ENCODE data around the gene FBXL14.

The FBXL14 gene

GRCh38 chr12:1638203-1638602 is 43.8 kb upstream of the FBXL14 start:
- TF ChIP-seq CTCF (IDR thresholded peaks at IDR 0.05; ENCODE audit: insufficient read depth, low read depth, low read length, missing control alignments) = no peak
- H3K4me3 ChIP-seq (ENCODE audit: low read depth, low read length) = no peak overlapping the region
- no peak for DNase-seq (ENCODE audit: low read depth)

GRCh38 chr12:1635301-1636095 is 41.1 kb upstream of the FBXL14 start:
- no peak for TF ChIP-seq CTCF (IDR thresholded peaks at IDR 0.05; ENCODE audit: insufficient read depth, low read depth, low read length, missing control alignments)
- DNase-seq (ENCODE audit: low read depth) = no peak
- H3K4me3 ChIP-seq (ENCODE audit: low read depth, low read length) = no peak overlapping the region

- H3K4me3 ChIP-seq (ENCODE audit: low read depth, low read length) = no peak overlapping the region
- peak; percentile 60 for DNase-seq (ENCODE audit: low read depth)
- TF ChIP-seq CTCF (IDR thresholded peaks at IDR 0.05; ENCODE audit: insufficient read depth, low read depth, low read length, missing control alignments) = peak; percentile 82
Measured at GRCh38 chr12:1634590-1635191, 40.3 kb upstream of the FBXL14 start.

- no peak for TF ChIP-seq CTCF (IDR thresholded peaks at IDR 0.05; ENCODE audit: insufficient read depth, low read depth, low read length, missing control alignments)
- DNase-seq (ENCODE audit: low read depth) = no peak
- no peak overlapping the region for H3K4me3 ChIP-seq (ENCODE audit: low read depth, low read length)
Measured at GRCh38 chr12:1634149-1634548, 39.8 kb upstream of the FBXL14 start.

- H3K4me3 ChIP-seq (ENCODE audit: low read depth, low read length) = no peak overlapping the region
- DNase-seq (ENCODE audit: low read depth) = no peak
- TF ChIP-seq CTCF (IDR thresholded peaks at IDR 0.05; ENCODE audit: insufficient read depth, low read depth, low read length, missing control alignments) = no peak
Measured at GRCh38 chr12:1633459-1633858, 39.1 kb upstream of the FBXL14 start.

GRCh38 chr12:1632702-1633101 is 38.3 kb upstream of the FBXL14 start:
- DNase-seq (ENCODE audit: low read depth) = no peak
- H3K4me3 ChIP-seq (ENCODE audit: low read depth, low read length) = no peak overlapping the region
- TF ChIP-seq CTCF (IDR thresholded peaks at IDR 0.05; ENCODE audit: insufficient read depth, low read depth, low read length, missing control alignments) = no peak
